GM12891 (cell line): Measurements from ENCODE around the gene GABRB3. TPM values are rescaled to one million over a fixed set of nuclear protein-coding genes. Genes with fewer than 3 reads are reported as not detected.

ENCODE experiments used
- DNase-seq: peaks from one replicate; pipeline ENCODE4 v3.0.0; 2011; ENCODE audit warnings: low spot score; ENCODE audit not compliant: insufficient read length
- FAIRE-seq: peaks from 2 replicates; lab custom pipeline; 2011; peaks lifted over from hg19 to GRCh38; lab: Jason Lieb, UNC
- PAX5 ChIP-seq: IDR thresholded peaks from 2 replicates; pipeline ENCODE4 v1.6.1; 2011; ENCODE audit warnings: low read length, moderate library complexity, mild to moderate bottlenecking; ENCODE audit not compliant: insufficient read depth, severe bottlenecking
- POLR2A ChIP-seq: IDR thresholded peaks from 2 replicates; pipeline ENCODE4 v1.6.1; 2011; ENCODE audit warnings: low read depth, low read length, control low read depth
- POLR2AphosphoS5 ChIP-seq: IDR thresholded peaks from 2 replicates; pipeline ENCODE4 v1.6.1; 2011; ENCODE audit warnings: low read depth, low read length, control low read depth
- POU2F2 ChIP-seq: IDR thresholded peaks from 2 replicates; pipeline ENCODE4 v1.6.1; 2011; ENCODE audit warnings: low read depth, mild to moderate bottlenecking, control low read depth, low read length, moderate library complexity
- SPI1 ChIP-seq: IDR thresholded peaks from 2 replicates; pipeline ENCODE4 v1.6.1; 2011; ENCODE audit warnings: low read depth, low read length, control low read depth
- TAF1 ChIP-seq: IDR thresholded peaks from 2 replicates; pipeline ENCODE4 v1.6.1; 2011; ENCODE audit warnings: low read depth, low read length, control low read depth
- polyA plus RNA-seq: library from polyadenylated mRNA; unstranded; fragments of >200 nt; gene quantifications from one replicate; pipeline ENCODE4 v1.2.1, GENCODE V29; 2012; ENCODE audit warnings: low read depth, missing spikeins, inconsistent platforms; ENCODE audit not compliant: missing spikeins

Gene GABRB3
- not detected for polyA plus RNA-seq

DNA sequence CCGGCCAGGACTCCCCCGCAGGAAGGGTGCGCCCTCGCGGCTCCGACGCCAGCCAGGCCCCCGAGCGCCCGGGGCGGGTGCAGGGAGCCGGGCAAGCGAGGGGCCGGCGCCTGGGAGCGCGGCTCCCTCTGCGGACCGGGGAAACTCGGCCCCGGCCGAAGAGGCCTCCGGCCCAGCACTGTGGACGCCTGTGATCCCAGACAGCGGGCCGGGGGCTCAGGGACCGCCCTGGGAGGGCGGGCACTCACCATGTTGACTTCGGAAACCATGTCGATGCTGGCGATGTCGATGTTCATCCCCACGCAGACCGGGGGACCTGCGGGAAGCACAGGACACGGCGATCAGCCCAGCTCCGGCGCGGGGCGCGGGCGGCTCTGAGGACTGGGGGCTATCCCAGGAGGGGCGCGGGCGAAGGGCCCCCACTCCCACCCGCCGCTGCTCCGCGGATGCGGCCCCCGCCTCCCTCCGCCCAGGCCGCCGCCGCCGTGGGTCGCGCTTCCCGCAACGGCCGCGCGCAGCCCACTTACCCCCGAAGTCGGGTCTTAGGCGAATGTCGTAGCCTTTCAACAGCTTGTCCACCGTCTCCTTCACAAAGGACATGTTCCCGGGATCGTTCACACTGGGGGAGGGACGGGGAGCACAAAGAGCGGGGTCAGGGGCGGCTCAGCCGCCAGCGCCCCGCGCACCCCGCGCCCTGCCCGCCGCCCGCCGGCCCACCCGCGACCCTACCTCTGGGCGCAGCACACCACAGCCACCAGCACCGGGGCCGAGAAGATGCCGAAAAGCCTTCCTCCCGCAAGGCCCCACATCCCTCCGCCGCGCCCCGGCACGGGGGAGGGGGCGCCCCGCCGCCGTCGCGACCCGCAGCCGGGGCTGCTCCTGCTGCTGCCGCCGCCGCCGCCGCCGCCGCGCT is at the start of gene GABRB3:
Gene GABRB3 (minus strand): TSS at position 913 of the 913 bp plus-strand sequence.
- FAIRE-seq: no peak
- no peak for DNase-seq

DNA sequence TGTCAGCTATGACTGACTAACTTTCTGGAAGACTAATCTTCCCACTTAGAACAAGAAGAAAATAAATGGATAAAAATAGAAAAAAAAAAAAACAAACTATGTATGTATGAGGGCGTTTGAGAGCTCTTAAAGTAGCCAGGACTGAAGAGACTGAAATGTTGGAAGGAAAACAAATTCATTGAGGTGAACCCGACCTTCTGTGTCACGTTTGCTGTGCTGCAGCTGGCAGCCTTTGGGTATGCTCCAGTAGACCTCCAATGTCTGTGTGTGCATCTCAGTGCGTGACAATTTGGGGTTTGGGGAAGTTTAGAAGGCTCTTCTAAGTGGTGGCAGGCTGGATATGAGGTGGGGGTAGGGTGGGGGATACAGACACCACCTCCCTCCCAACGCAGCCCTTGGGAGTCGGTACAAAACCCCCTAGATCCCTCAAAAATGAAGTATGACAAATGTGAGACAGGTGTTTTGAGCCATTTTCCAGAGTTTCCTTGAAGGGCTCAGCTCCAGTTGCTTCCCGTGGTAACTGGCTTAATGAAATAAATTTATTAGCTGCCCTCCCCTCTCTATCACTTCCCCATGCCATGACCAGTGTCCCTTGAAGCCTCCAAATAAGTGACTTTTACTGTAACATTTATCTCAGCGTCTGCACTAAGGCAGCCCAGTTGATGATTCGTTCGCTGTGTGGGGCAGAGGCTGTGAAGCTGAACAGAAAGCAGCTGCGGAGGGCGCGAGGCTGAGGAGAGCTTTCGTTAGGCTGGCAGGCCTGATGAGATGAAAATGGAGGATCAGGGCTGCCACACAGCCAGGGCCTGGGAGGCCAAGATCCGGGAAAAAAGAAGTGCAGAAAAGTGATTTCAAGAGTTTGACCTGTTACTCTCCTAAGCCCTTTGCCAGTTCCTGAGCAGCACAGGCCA is 34.9 kb upstream of the GABRB3 start:
- DNase-seq: no peak
- FAIRE-seq: no peak
- TF ChIP-seq PAX5 (no peak), TAF1 (no peak), SPI1 (no peak), POU2F2 (no peak), POLR2AphosphoS5 (no peak), POLR2A (no peak)

More for the DNA sequence above, at the start of gene GABRB3:
- TF ChIP-seq PAX5: no peak
- TF ChIP-seq POLR2A: no peak
- no peak for TF ChIP-seq TAF1
- TF ChIP-seq SPI1: no peak
- no peak for TF ChIP-seq POLR2AphosphoS5
- no peak for TF ChIP-seq POU2F2

DNA sequence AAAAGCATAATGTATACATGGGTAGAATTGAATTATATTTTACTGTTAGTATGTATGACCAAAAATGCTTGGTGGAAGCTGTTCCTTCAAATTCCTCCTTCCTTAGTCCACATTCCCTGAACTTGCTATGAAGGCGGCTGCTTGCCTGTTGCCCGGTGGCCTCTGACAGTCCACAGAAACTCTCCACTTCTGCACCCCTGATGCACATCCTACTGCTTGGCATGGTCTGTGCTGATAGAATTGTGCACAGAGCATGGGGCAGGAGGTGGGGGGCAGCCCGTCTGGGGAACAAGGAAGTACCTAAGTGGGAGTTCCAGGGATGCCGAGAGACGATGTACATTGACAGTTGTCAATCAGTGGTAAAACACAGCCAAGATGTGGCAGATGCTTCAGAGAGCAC is 33.7 kb upstream of the GABRB3 start:
- no peak for FAIRE-seq
- TF ChIP-seq TAF1: no peak
- no peak for TF ChIP-seq PAX5
- TF ChIP-seq POU2F2: no peak
- no peak for TF ChIP-seq SPI1
- TF ChIP-seq POLR2A: no peak
- TF ChIP-seq POLR2AphosphoS5: no peak
- DNase-seq: no peak

DNA sequence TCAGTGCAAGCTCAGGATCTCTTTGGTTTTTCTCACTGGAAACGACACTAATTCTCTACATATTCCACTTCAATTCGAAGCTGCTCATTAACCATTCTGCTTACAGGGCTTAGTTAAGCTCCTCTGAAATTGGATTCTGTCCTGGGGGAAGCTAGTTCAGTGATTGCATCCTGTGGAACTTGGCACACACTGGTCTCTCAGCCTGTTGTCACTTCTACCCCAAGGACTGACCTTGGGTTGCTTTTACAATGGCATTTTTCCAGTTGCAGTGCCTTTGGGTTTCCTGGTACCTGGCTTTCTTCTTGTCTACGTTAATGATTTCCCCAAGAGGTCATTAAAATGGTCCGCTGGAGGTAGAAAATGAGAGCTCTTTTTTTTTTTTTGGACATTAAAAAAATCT is 33.3 kb upstream of the GABRB3 start:
- DNase-seq (no peak), FAIRE-seq (no peak)
- TF ChIP-seq POLR2A: no peak
- no peak for TF ChIP-seq PAX5
- TF ChIP-seq SPI1: no peak
- TF ChIP-seq TAF1: no peak
- TF ChIP-seq POLR2AphosphoS5: no peak
- TF ChIP-seq POU2F2: no peak

DNA sequence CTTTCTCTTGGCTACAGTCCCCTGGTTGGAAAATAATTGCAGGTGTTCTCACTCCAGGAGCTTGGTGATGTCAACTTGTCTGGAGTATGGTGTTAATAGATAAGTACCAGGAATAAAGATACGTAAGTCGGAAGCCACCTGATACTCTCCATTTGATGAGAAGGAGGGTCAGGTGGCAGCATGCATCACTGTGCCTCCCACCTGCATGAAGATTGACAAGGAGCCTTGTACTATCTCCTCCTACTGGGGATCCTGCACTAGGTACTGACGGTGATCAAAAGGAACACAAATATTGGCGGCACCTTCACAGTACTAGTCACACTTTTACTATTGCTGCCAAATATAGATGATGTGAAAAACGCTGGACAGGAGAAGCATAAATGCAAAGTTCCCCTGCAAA is 32.6 kb upstream of the GABRB3 start:
- TF ChIP-seq POU2F2 (no peak), SPI1 (no peak), TAF1 (no peak), POLR2A (no peak), PAX5 (no peak), POLR2AphosphoS5 (no peak)
- FAIRE-seq (no peak), DNase-seq (no peak)

DNA sequence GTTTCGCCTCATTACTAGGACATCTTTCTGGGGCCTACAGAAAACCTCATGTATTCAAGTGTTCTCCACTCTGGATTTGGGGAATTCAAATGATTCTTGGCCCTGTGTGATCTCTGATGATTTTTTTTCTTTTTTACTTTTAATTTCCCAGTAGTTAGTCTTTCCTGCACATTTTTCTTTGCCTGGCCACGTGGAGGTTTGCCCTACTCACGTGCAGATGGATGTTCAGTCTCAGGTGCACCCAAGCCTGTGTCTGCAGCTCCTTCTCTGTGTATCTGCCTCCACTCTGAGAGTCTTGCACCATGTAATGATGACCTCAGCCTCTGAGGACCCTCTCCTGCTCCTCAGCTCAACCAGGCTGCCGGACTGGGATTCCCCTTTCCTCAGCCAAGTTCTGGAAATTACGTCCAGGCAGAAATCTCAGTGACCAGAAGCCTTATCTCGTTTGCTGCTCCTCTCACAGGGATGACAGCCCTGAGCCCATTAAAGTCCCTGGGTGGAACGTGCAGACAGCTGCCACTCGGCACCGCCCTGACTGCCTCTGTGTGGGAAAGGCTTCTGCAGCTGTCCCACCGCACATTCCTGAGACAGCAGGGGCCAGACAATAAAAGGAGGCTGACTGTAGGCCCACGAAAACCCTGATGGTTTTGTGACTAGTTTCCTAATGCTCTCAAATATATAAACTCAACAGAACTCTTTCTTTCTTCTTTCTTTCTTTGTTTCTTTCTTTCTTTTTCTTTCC is 31.4 kb upstream of the GABRB3 start:
- TF ChIP-seq TAF1 (no peak), POU2F2 (no peak), POLR2A (no peak), POLR2AphosphoS5 (no peak), PAX5 (no peak), SPI1 (no peak)
- no peak for DNase-seq
- FAIRE-seq: no peak

DNA sequence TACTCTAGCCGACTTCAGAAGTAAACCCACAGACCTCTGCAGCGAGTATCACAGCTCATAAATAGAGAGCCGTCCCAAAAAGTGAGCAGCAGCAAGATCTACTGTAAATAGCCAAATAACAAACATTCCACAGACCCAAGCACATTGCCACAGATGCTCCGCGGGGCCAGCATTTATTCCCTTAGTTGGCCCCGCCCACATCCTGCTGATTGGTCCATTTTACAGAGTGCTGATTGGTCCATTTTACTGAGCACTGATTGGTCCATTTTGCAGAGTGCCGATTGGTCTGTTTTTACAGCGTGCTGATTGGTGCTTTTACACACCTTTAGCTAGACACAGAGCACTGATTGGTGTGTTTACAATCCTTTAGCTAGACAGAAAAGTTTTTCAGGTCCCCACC is 17.3 kb upstream of the GABRB3 start:
- no peak for FAIRE-seq
- DNase-seq: no peak
- TF ChIP-seq POU2F2 (no peak), SPI1 (no peak), TAF1 (no peak), POLR2AphosphoS5 (no peak), PAX5 (no peak), POLR2A (no peak)

DNA sequence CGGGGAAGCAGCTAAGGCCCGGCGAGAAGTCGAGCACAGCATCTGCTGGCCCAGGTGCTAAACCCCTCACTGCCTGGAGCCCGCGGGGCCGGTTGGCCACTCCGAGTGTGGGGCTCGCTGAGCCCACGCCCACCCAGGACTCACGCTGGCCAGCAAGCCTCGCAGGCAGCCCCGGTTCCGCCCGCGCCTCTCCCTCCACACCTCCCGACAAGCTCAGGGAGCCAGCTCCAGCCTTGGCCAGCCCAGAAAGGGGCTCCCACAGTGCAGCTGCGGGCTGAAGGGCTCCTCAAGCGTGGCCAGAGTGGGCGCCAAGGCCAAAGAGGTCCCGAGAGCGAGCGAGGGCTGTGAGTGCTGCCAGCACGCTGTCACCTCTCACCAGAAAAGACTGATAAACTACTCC is 8.9 kb upstream of the GABRB3 start:
- FAIRE-seq (no peak), DNase-seq (no peak)
- TF ChIP-seq TAF1 (no peak), SPI1 (no peak), POU2F2 (no peak), POLR2AphosphoS5 (no peak), PAX5 (no peak), POLR2A (no peak)
